ENCODE data around the gene MTOR.
"Not testable (repeated sequence)": the region's sequence is repeated elsewhere in the genome, so short reads cannot be mapped to it uniquely, and the experiment has no call there.

The MTOR gene

GRCh38 chr1:11114966-11115365 lies 147.4 kb downstream of the MTOR start:
- TF ChIP-seq CTCF (conservative IDR thresholded peaks at IDR 0.05) = no peak
- peak overlapping the region; percentile 81 for H3K27ac ChIP-seq

- TF ChIP-seq CTCF (conservative IDR thresholded peaks at IDR 0.05) = no peak
- H3K27ac ChIP-seq = no peak overlapping the region
These were observed 153.1 kb downstream of the MTOR start for GRCh38 chr1:11109047-11109760.

GRCh38 chr1:11107599-11107998 lies 154.8 kb downstream of the MTOR start:
- TF ChIP-seq CTCF (conservative IDR thresholded peaks at IDR 0.05) = no peak
- no peak overlapping the region for H3K27ac ChIP-seq

GRCh38 chr1:11105586-11105985 lies 156.8 kb downstream of the MTOR start:
- H3K27ac ChIP-seq = no peak overlapping the region
- TF ChIP-seq CTCF (conservative IDR thresholded peaks at IDR 0.05) = no peak

- no peak overlapping the region for H3K27ac ChIP-seq
- no peak for TF ChIP-seq CTCF (conservative IDR thresholded peaks at IDR 0.05)
These were observed 161.0 kb downstream of the MTOR start for GRCh38 chr1:11101347-11101746.

- not testable (repeated sequence) for H3K27ac ChIP-seq
These were observed 161.5 kb downstream of the MTOR start for GRCh38 chr1:11100806-11101205.

GRCh38 chr1:11100149-11100493 lies 162.2 kb downstream of the MTOR start:
- no peak for TF ChIP-seq CTCF (conservative IDR thresholded peaks at IDR 0.05)
- H3K27ac ChIP-seq = peak overlapping the region; percentile 90

GRCh38 chr1:11099310-11100148 lies 162.8 kb downstream of the MTOR start, which contains the start of gene EXOSC10:
TSS of gene EXOSC10 (minus strand) at chr1:11099869. CDS start at chr1:11099831, 38 bp downstream.
- H3K27ac ChIP-seq = peak within 1 kb of the TSS; percentile 90
- TF ChIP-seq CTCF (conservative IDR thresholded peaks at IDR 0.05) = no peak
